GM10847 (cell line): ENCODE measurements around the gene KCNIP2.

ENCODE experiments used
- POLR2A ChIP-seq: IDR thresholded peaks from 2 replicates; pipeline ENCODE4 v1.6.1; 2011; ENCODE audit not compliant: insufficient read length; ENCODE audit errors: extremely low read depth

KCNIP2 gene

GRCh38 chr10:101818119-101818871 is 25.3 kb downstream of the KCNIP2 start, which contains the start of gene OGA:
Gene OGA (minus strand): TSS chr10:101818444. CDS start chr10:101818022, 422 bp downstream.
- peak; percentile 96 for TF ChIP-seq POLR2A

GRCh38 chr10:101817337-101818118 is 26.1 kb downstream of the KCNIP2 start:
- no peak for TF ChIP-seq POLR2A

- TF ChIP-seq POLR2A, result no peak
These were observed 26.7 kb downstream of the KCNIP2 start for GRCh38 chr10:101816913-101817336.

- TF ChIP-seq POLR2A, result no peak
These were observed 27.2 kb downstream of the KCNIP2 start for GRCh38 chr10:101816376-101816775.

- no peak for TF ChIP-seq POLR2A
These were observed 29.0 kb downstream of the KCNIP2 start for GRCh38 chr10:101814466-101815071.

GRCh38 chr10:101812606-101813005 is 31.0 kb downstream of the KCNIP2 start:
- no peak for TF ChIP-seq POLR2A

GRCh38 chr10:101807158-101807557 is 36.4 kb downstream of the KCNIP2 start:
- TF ChIP-seq POLR2A, result no peak

GRCh38 chr10:101803511-101803910 is 40.1 kb downstream of the KCNIP2 start:
- no peak for TF ChIP-seq POLR2A

- no peak for TF ChIP-seq POLR2A
These were observed 46.1 kb downstream of the KCNIP2 start for GRCh38 chr10:101797403-101798059.

- TF ChIP-seq POLR2A, result no peak
These were observed 50.1 kb downstream of the KCNIP2 start for GRCh38 chr10:101793526-101793925.

- no peak for TF ChIP-seq POLR2A
These were observed 53.9 kb downstream of the KCNIP2 start for GRCh38 chr10:101789686-101790085.

GRCh38 chr10:101785801-101786200 is 57.8 kb downstream of the KCNIP2 start:
- no peak for TF ChIP-seq POLR2A

- no peak for TF ChIP-seq POLR2A
These were observed 59.0 kb downstream of the KCNIP2 start for GRCh38 chr10:101784558-101784957.

GRCh38 chr10:101783736-101784118 is 59.9 kb downstream of the KCNIP2 start:
- no peak for TF ChIP-seq POLR2A

- peak; percentile 74 for TF ChIP-seq POLR2A
These were observed 60.5 kb downstream of the KCNIP2 start, which contains the start of gene NPM3 for GRCh38 chr10:101782811-101783735. Gene NPM3 (minus strand): TSS chr10:101783446. CDS start chr10:101783390, 56 bp downstream.
